ENCODE data around the gene CCL24.
"Not testable (repeated sequence)": the region's sequence is repeated elsewhere in the genome, so short reads cannot be mapped to it uniquely, and the experiment has no call there.

- TF ChIP-seq CTCF, EP300, POLR2AphosphoS5, POLR2A (IDR thresholded peaks at IDR 0.05): not testable (repeated sequence)
Observed at GRCh38 chr7:75792567-75792966, 21.0 kb downstream of the CCL24 start.
